GM12891 (cell line): ENCODE measurements around the gene SPATA3.

Experiments used
- POLR2A ChIP-seq: IDR thresholded peaks from 2 replicates; pipeline ENCODE4 v1.6.1; 2011; ENCODE audit warnings: low read depth, low read length, control low read depth
- POLR2AphosphoS5 ChIP-seq: IDR thresholded peaks from 2 replicates; pipeline ENCODE4 v1.6.1; 2011; ENCODE audit warnings: low read depth, low read length, control low read depth
- SPI1 ChIP-seq: IDR thresholded peaks from 2 replicates; pipeline ENCODE4 v1.6.1; 2011; ENCODE audit warnings: low read depth, low read length, control low read depth
- TAF1 ChIP-seq: IDR thresholded peaks from 2 replicates; pipeline ENCODE4 v1.6.1; 2011; ENCODE audit warnings: low read depth, low read length, control low read depth

GRCh38 chr2:230958820-230959756 lies 36.8 kb upstream of the SPATA3 start:
- no peak for TF ChIP-seq POLR2AphosphoS5
- no peak for TF ChIP-seq POLR2A
- TF ChIP-seq SPI1, result no peak
- TF ChIP-seq TAF1, result no peak
